ENCODE results near the gene TEKTIP1. TPM values are rescaled to one million over a fixed set of nuclear protein-coding genes. Genes with fewer than 3 reads are reported as not detected.

TEKTIP1 gene
- total RNA-seq (0.49 TPM), polyA plus RNA-seq (ENCODE audit: insufficient read depth in 1 of 8, insufficient read length in 8 of 8, low replicate concordance in 1 of 8) (1 to 10 TPM; 2.6 to 5.2 (median 4.1) TPM)
- long read RNA-seq, donor 1 = 0 reads
- long read RNA-seq, donor 2 = 0 reads
- long read RNA-seq, donor 3 = 0 reads
- long read RNA-seq, donor 4 = 0 reads
- long read RNA-seq, donor 5 = 0 reads
- long read RNA-seq, donor 6 = 0 reads
- long read RNA-seq, donor 7 = 0 reads
- long read RNA-seq, donor 8 = 0 reads
- long read RNA-seq, donor 9 = 0 reads
- long read RNA-seq, donor 10 = 0 reads
- long read RNA-seq, donor 11 = 0 reads

- WGBS (ENCODE audit: insufficient coverage) = 41% methylated on average over 16 of the region's 28 CpGs
- Histone ChIP-seq H3K36me3 (ENCODE audit: control insufficient read depth, insufficient read depth, low read length) (peaks cover 45% of the 10 kb centered on the region), H3K27ac (ENCODE audit: low read length) (no peak within 1 kb of the TSS), H3K4me3 (ENCODE audit: low read length) (no peak within 1 kb of the TSS), H3K4me1 (ENCODE audit: control insufficient read depth, insufficient read depth, low read length) (peaks cover 9% of the 10 kb centered on the region), H3K9me3 (replicated peaks; ENCODE audit: control insufficient read depth, low read depth, low read length) (no peaks in the 10 kb centered on the region), H3K27me3 (ENCODE audit: control insufficient read depth, insufficient read depth, low read length) (no peaks in the 10 kb centered on the region)
- no peak for DNase-seq
These were observed at the start of gene TEKTIP1 for GRCh38 chr19:3538965-3539755. Gene TEKTIP1 (plus strand): TSS chr19:3539174. CDS start chr19:3539178, 4 bp downstream.

- Histone ChIP-seq H3K36me3 (ENCODE audit: control insufficient read depth, insufficient read depth, low read length) (peaks cover 49% of the 10 kb centered on the region), H3K4me3 (ENCODE audit: low read length) (no peak overlapping the region), H3K4me1 (ENCODE audit: control insufficient read depth, insufficient read depth, low read length) (no peaks in the 10 kb centered on the region), H3K9me3 (replicated peaks; ENCODE audit: control insufficient read depth, low read depth, low read length) (no peaks in the 10 kb centered on the region), H3K27ac (ENCODE audit: low read length) (no peak overlapping the region), H3K27me3 (ENCODE audit: control insufficient read depth, insufficient read depth, low read length) (no peaks in the 10 kb centered on the region)
- no peak for DNase-seq
- WGBS (ENCODE audit: insufficient coverage) = 92% methylated on average over 44 of the region's 55 CpGs
These were observed 47.4 kb upstream of the TEKTIP1 start for GRCh38 chr19:3491396-3492119.

- H3K4me3 ChIP-seq (ENCODE audit: low read length) = no peak overlapping the region
- H3K36me3 ChIP-seq (ENCODE audit: control insufficient read depth, insufficient read depth, low read length) = peaks cover 54% of the 10 kb centered on the region
- 95% methylated on average over 44 of the region's 45 CpGs for WGBS (ENCODE audit: insufficient coverage)
These were observed 46.7 kb upstream of the TEKTIP1 start for GRCh38 chr19:3492131-3492839.

GRCh38 chr19:3492919-3493318 is 46.1 kb upstream of the TEKTIP1 start:
- Histone ChIP-seq H3K9me3 (replicated peaks; ENCODE audit: control insufficient read depth, low read depth, low read length) (no peaks in the 10 kb centered on the region), H3K4me3 (ENCODE audit: low read length) (no peak overlapping the region), H3K4me1 (ENCODE audit: control insufficient read depth, insufficient read depth, low read length) (no peaks in the 10 kb centered on the region), H3K27me3 (ENCODE audit: control insufficient read depth, insufficient read depth, low read length) (no peaks in the 10 kb centered on the region), H3K27ac (ENCODE audit: low read length) (no peak overlapping the region), H3K36me3 (ENCODE audit: control insufficient read depth, insufficient read depth, low read length) (peaks cover 58% of the 10 kb centered on the region)
- no peak for DNase-seq
- 94% methylated on average over 11 of the region's 16 CpGs for WGBS (ENCODE audit: insufficient coverage)

More at GRCh38 chr19:3492131-3492839, 46.7 kb upstream of the TEKTIP1 start:
- no peaks in the 10 kb centered on the region for H3K9me3 ChIP-seq (replicated peaks; ENCODE audit: control insufficient read depth, low read depth, low read length)
- no peak for DNase-seq
- no peaks in the 10 kb centered on the region for H3K27me3 ChIP-seq (ENCODE audit: control insufficient read depth, insufficient read depth, low read length)
- no peaks in the 10 kb centered on the region for H3K4me1 ChIP-seq (ENCODE audit: control insufficient read depth, insufficient read depth, low read length)
- H3K27ac ChIP-seq (ENCODE audit: low read length) = no peak overlapping the region

GRCh38 chr19:3493651-3494050 is 45.3 kb upstream of the TEKTIP1 start:
- 92% methylated on average over 14 of the region's 14 CpGs for WGBS (ENCODE audit: insufficient coverage)
- Histone ChIP-seq H3K4me1 (ENCODE audit: control insufficient read depth, insufficient read depth, low read length) (no peaks in the 10 kb centered on the region), H3K27me3 (ENCODE audit: control insufficient read depth, insufficient read depth, low read length) (no peaks in the 10 kb centered on the region), H3K36me3 (ENCODE audit: control insufficient read depth, insufficient read depth, low read length) (peaks cover 60% of the 10 kb centered on the region), H3K27ac (ENCODE audit: low read length) (no peak overlapping the region), H3K9me3 (replicated peaks; ENCODE audit: control insufficient read depth, low read depth, low read length) (no peaks in the 10 kb centered on the region), H3K4me3 (ENCODE audit: low read length) (no peak overlapping the region)
- no peak for DNase-seq

GRCh38 chr19:3494051-3494450 is 44.9 kb upstream of the TEKTIP1 start:
- H3K36me3 ChIP-seq (ENCODE audit: control insufficient read depth, insufficient read depth, low read length) = peaks cover 62% of the 10 kb centered on the region
- 81% methylated on average over 9 of the region's 15 CpGs for WGBS (ENCODE audit: insufficient coverage)
- DNase-seq = no peak

GRCh38 chr19:3494559-3494958 is 44.4 kb upstream of the TEKTIP1 start:
- WGBS (ENCODE audit: insufficient coverage) = 93% methylated on average over 18 of the region's 18 CpGs
- Histone ChIP-seq H3K9me3 (replicated peaks; ENCODE audit: control insufficient read depth, low read depth, low read length) (no peaks in the 10 kb centered on the region), H3K27ac (ENCODE audit: low read length) (no peak overlapping the region), H3K4me1 (ENCODE audit: control insufficient read depth, insufficient read depth, low read length) (peaks cover 1% of the 10 kb centered on the region), H3K4me3 (ENCODE audit: low read length) (no peak overlapping the region), H3K36me3 (ENCODE audit: control insufficient read depth, insufficient read depth, low read length) (peaks cover 65% of the 10 kb centered on the region), H3K27me3 (ENCODE audit: control insufficient read depth, insufficient read depth, low read length) (no peaks in the 10 kb centered on the region)
- no peak for DNase-seq

More at GRCh38 chr19:3494051-3494450, 44.9 kb upstream of the TEKTIP1 start:
- no peak overlapping the region for H3K27ac ChIP-seq (ENCODE audit: low read length)
- H3K4me1 ChIP-seq (ENCODE audit: control insufficient read depth, insufficient read depth, low read length) = no peaks in the 10 kb centered on the region
- no peaks in the 10 kb centered on the region for H3K9me3 ChIP-seq (replicated peaks; ENCODE audit: control insufficient read depth, low read depth, low read length)
- H3K27me3 ChIP-seq (ENCODE audit: control insufficient read depth, insufficient read depth, low read length) = no peaks in the 10 kb centered on the region
- no peak overlapping the region for H3K4me3 ChIP-seq (ENCODE audit: low read length)

- H3K9me3 ChIP-seq (replicated peaks; ENCODE audit: control insufficient read depth, low read depth, low read length) = no peaks in the 10 kb centered on the region
- WGBS (ENCODE audit: insufficient coverage) = 96% methylated on average over 32 of the region's 32 CpGs
- no peaks in the 10 kb centered on the region for H3K27me3 ChIP-seq (ENCODE audit: control insufficient read depth, insufficient read depth, low read length)
- no peak for DNase-seq
- peaks cover 58% of the 10 kb centered on the region for H3K36me3 ChIP-seq (ENCODE audit: control insufficient read depth, insufficient read depth, low read length)
- no peak overlapping the region for H3K27ac ChIP-seq (ENCODE audit: low read length)
- no peak overlapping the region for H3K4me3 ChIP-seq (ENCODE audit: low read length)
- H3K4me1 ChIP-seq (ENCODE audit: control insufficient read depth, insufficient read depth, low read length) = peaks cover 9% of the 10 kb centered on the region
These were observed 42.3 kb upstream of the TEKTIP1 start for GRCh38 chr19:3496392-3497273.
